K562 (cell line): ENCODE data around the gene SPTBN5. TPM values are rescaled to one million over a fixed set of nuclear protein-coding genes. Genes with fewer than 3 reads are reported as not detected.

Source experiments
- CBFA2T3 ChIP-seq: fragments of 450-650 bp; IDR thresholded peaks from 2 replicates; pipeline ENCODE4 v1.6.1; 2017
- ESRRA ChIP-seq: fragments of 450-650 bp; IDR thresholded peaks from 2 replicates; pipeline ENCODE4 v1.6.1; 2014; ENCODE audit warnings: low read depth, mild to moderate bottlenecking, moderate library complexity, borderline replicate concordance
- NFYB ChIP-seq: IDR thresholded peaks from 2 replicates; pipeline ENCODE4 v1.6.1; 2011; ENCODE audit warnings: mild to moderate bottlenecking, moderate library complexity; ENCODE audit not compliant: insufficient read length; ENCODE audit errors: extremely low read depth
- SIX5 ChIP-seq, 2 experiments: IDR thresholded peaks; 2 replicates each; pipeline ENCODE4 v1.6.1; 2011; ENCODE audit warnings: low read length in 2 of 2, borderline replicate concordance in 1 of 2, low read depth in 1 of 2, mild to moderate bottlenecking in 1 of 2, moderate library complexity in 1 of 2; ENCODE audit not compliant: insufficient read depth in 1 of 2
- TBP ChIP-seq: optimal IDR thresholded peaks from 2 replicates; pipeline ENCODE3; 2011; ENCODE audit warnings: low read depth, low read length, improper control_type of control experiment
- ZNF253 ChIP-seq: fragments of 250-450 bp; sonication (Bioruptor Pico); conservative IDR thresholded peaks from 2 replicates; pipeline ENCODE4 v1.6.1; 2021; ENCODE audit warnings: mild to moderate bottlenecking
- ZNF41 ChIP-seq: fragments of 250-450 bp; sonication (Bioruptor Pico); conservative IDR thresholded peaks from 2 replicates; pipeline ENCODE4 v1.4.0; 2020; ENCODE audit warnings: mild to moderate bottlenecking
- ZNF444 ChIP-seq: fragments of 250-450 bp; sonication (Bioruptor Pico); IDR thresholded peaks from 2 replicates; pipeline ENCODE4 v1.4.0; 2020; ENCODE audit warnings: mild to moderate bottlenecking, moderate library complexity
- ZNF77 ChIP-seq: fragments of 250-450 bp; sonication (Bioruptor Pico); IDR thresholded peaks from 2 replicates; pipeline ENCODE4 v1.5.0; 2020
- polyA plus RNA-seq, 8 experiments: library from polyadenylated mRNA; depleted of rRNA in 4 of 8; stranded (reverse) in 5 of 8; unstranded in 3 of 8; fragments of >200 nt; fragmentation: Nextera tagmentation in 2 of 8; fragmentation: Illumina TruSeq in 1 of 8; extraction: Ambion mirVana in 2 of 8; extraction: Trizol in 1 of 8; gene quantifications; 2 replicates each; pipeline versions ENCODE4 v1.2.1 to v1.2.3, GENCODE V29; 2011 to 2014; ENCODE audit warnings: inconsistent platforms in 1 of 8, missing spikeins in 1 of 8
- total RNA-seq, 7 experiments: library from RNA; depleted of rRNA in 6 of 7; stranded (reverse); fragments of >200 nt in 6 of 7; fragmentation: Illumina TruSeq in 2 of 7; extraction: Trizol in 2 of 7; gene quantifications; 2 replicates each; pipeline versions ENCODE4 v1.2.1 to v1.2.3, GENCODE V29; 2011 to 2021; ENCODE audit warnings: low replicate concordance in 1 of 7
- TF ChIP-seq, protein P1 (sequence below): fragments of 250-450 bp; sonication (Bioruptor Pico); IDR thresholded peaks from 2 replicates; pipeline ENCODE4 v1.8.0; 2021; ENCODE audit warnings: moderate library complexity, mild to moderate bottlenecking, inconsistent platforms
- TF ChIP-seq, protein P2 (sequence below): fragments of 450-650 bp; formaldehyde crosslinking; IDR thresholded peaks from 2 replicates; pipeline ENCODE4 v1.4.0; 2020; ENCODE audit warnings: mild to moderate bottlenecking, moderate library complexity
- TF ChIP-seq, protein P3 (sequence below): fragments of 450-650 bp; IDR thresholded peaks from 2 replicates; pipeline ENCODE4 v1.6.1; 2016; ENCODE audit warnings: low read depth, mild to moderate bottlenecking, moderate library complexity

SPTBN5 gene
- total and polyA plus RNA-seq, 9 of the 15 experiments (the other 6 are each of a cell fraction or from before 2014, with no cell fraction given): 0.02 TPM; not detected in 8

DNA sequence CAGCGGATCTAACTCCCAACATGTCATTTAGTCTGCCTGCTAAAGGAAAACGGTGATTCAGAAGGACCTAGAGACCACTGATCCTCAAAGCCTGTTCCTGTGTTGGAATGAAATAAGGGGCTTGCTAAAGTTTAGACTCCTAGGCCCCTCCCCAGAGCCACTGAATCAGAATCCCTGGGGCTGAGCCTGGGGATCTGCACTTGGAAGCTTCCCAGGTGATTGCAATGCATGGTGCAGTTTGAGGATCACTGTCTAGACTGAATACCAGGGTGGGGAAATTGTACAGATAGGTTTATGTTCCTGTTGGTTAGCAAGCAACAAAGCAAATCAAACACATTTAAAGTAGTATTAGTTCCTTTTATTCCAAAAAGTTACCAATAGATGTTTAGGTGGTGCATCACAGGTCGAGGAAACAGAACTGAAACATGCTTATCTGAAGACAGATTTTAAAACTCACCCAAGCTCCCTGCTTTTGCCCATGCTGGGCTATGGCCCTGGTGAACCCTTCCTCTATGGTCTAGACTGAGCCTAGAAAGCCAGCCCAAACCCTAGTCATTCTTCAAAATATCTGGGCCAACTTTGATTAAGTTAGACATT is 29.6 kb upstream of the SPTBN5 start (continued):
- TF ChIP-seq, protein P1, sequence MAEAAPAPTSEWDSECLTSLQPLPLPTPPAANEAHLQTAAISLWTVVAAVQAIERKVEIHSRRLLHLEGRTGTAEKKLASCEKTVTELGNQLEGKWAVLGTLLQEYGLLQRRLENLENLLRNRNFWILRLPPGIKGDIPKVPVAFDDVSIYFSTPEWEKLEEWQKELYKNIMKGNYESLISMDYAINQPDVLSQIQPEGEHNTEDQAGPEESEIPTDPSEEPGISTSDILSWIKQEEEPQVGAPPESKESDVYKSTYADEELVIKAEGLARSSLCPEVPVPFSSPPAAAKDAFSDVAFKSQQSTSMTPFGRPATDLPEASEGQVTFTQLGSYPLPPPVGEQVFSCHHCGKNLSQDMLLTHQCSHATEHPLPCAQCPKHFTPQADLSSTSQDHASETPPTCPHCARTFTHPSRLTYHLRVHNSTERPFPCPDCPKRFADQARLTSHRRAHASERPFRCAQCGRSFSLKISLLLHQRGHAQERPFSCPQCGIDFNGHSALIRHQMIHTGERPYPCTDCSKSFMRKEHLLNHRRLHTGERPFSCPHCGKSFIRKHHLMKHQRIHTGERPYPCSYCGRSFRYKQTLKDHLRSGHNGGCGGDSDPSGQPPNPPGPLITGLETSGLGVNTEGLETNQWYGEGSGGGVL: no peak
- no peak for TF ChIP-seq ESRRA
- TF ChIP-seq, protein P2, sequence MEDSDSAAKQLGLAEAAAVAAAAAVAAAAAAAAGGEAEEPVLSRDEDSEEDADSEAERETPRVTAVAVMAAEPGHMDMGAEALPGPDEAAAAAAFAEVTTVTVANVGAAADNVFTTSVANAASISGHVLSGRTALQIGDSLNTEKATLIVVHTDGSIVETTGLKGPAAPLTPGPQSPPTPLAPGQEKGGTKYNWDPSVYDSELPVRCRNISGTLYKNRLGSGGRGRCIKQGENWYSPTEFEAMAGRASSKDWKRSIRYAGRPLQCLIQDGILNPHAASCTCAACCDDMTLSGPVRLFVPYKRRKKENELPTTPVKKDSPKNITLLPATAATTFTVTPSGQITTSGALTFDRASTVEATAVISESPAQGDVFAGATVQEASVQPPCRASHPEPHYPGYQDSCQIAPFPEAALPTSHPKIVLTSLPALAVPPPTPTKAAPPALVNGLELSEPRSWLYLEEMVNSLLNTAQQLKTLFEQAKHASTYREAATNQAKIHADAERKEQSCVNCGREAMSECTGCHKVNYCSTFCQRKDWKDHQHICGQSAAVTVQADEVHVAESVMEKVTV (CRISPR knock-in tag): no peak
- TF ChIP-seq CBFA2T3: no peak
- no peak for TF ChIP-seq ZNF77 (CRISPR knock-in tag)
- TF ChIP-seq TBP: no peak
- no peak for TF ChIP-seq ZNF444 (CRISPR knock-in tag)
- no peak for TF ChIP-seq ZNF41
- no peak for TF ChIP-seq NFYB
- no peak for TF ChIP-seq SIX5 (IDR thresholded peaks at IDR 0.05; ENCODE audit: borderline replicate concordance in 1 of 2, insufficient read depth in 1 of 2, low read depth in 1 of 2, low read length in 2 of 2)
- TF ChIP-seq, protein P3, sequence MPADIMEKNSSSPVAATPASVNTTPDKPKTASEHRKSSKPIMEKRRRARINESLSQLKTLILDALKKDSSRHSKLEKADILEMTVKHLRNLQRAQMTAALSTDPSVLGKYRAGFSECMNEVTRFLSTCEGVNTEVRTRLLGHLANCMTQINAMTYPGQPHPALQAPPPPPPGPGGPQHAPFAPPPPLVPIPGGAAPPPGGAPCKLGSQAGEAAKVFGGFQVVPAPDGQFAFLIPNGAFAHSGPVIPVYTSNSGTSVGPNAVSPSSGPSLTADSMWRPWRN: no peak
- no peak for TF ChIP-seq ZNF253 (CRISPR knock-in tag)
